Smooth muscle cell of trachea (primary cell): ENCODE results near the gene LDLR. TPM values are rescaled to one million over a fixed set of nuclear protein-coding genes. Genes with fewer than 3 reads are reported as not detected.

Experiments
- total RNA-seq: library from RNA; depleted of rRNA; stranded (reverse); fragments of >200 nt; gene quantifications from 2 replicates; pipeline ENCODE4 v1.2.1, GENCODE V29; 2014

The LDLR gene
- 191 and 366 TPM in 2 replicates for total RNA-seq

DNA sequence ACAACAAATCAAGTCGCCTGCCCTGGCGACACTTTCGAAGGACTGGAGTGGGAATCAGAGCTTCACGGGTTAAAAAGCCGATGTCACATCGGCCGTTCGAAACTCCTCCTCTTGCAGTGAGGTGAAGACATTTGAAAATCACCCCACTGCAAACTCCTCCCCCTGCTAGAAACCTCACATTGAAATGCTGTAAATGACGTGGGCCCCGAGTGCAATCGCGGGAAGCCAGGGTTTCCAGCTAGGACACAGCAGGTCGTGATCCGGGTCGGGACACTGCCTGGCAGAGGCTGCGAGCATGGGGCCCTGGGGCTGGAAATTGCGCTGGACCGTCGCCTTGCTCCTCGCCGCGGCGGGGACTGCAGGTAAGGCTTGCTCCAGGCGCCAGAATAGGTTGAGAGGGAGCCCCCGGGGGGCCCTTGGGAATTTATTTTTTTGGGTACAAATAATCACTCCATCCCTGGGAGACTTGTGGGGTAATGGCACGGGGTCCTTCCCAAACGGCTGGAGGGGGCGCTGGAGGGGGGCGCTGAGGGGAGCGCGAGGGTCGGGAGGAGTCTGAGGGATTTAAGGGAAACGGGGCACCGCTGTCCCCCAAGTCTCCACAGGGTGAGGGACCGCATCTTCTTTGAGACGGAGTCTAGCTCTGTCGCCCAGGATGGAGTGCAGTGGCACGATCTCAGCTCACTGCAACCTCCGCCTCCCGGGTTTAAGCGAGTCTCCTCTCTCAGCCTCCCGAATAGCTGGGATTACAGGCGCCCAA, at the start of gene LDLR:
Gene LDLR, plus strand, starts transcription at position 210 of the 760 bp plus-strand sequence. Its CDS starts 86 bp downstream, at position 296.

GRCh38 chr19:11155373-11156120, 66.3 kb downstream of the LDLR start, which contains the start of gene SPC24:
SPC24 (minus strand) TSS chr19:11155782; CDS start chr19:11155776, 6 bp downstream.

Other genes with a start within 250 kb of the LDLR start
- gene C19orf38, start 241.0 kb upstream of the LDLR start, total RNA-seq = 0.58 and 1.7 TPM in 2 replicates
- 38.7 and 49.8 TPM in 2 replicates for gene CARM1, start 217.9 kb upstream of the LDLR start, total RNA-seq
- 93.5 and 117 TPM in 2 replicates for gene YIPF2, start 160.8 kb upstream of the LDLR start, total RNA-seq
- 38.3 and 44.0 TPM in 2 replicates for gene TIMM29, start 160.7 kb upstream of the LDLR start, total RNA-seq
- 71.0 and 73.6 TPM in 2 replicates for gene SMARCA4, start 128.4 kb upstream of the LDLR start, total RNA-seq
- 15.9 and 111 TPM in 2 replicates for gene SPC24, start 66.3 kb downstream of the LDLR start, total RNA-seq
- gene KANK2, start 108.1 kb downstream of the LDLR start, total RNA-seq = 455 and 617 TPM in 2 replicates
- gene ANGPTL8, start 150.2 kb downstream of the LDLR start, total RNA-seq = not detected in 2 replicates
- 11.5 and 19.4 TPM in 2 replicates for gene DOCK6, start 173.1 kb downstream of the LDLR start, total RNA-seq
- not detected in 2 replicates for gene TSPAN16, start 206.7 kb downstream of the LDLR start, total RNA-seq